DND-41 (cell line): Measurements from ENCODE around the gene KRT73.

Experiments
- CTCF ChIP-seq: IDR thresholded peaks from 2 replicates; pipeline ENCODE4 v1.5.1; 2012; ENCODE audit warnings: borderline replicate concordance, low read length, moderate library complexity, mild to moderate bottlenecking; ENCODE audit not compliant: poor library complexity, severe bottlenecking; ENCODE audit errors: extremely low read depth
- EZH2 ChIP-seq: IDR thresholded peaks from 3 replicates; pipeline ENCODE4 v1.6.1; 2012; ENCODE audit warnings: borderline replicate concordance, low read depth, mild to moderate bottlenecking, moderate library complexity, low read length, inconsistent platforms; ENCODE audit not compliant: severe bottlenecking

GRCh38 chr12:52585946-52586345 lies 32.4 kb downstream of the KRT73 start:
- TF ChIP-seq CTCF: no peak
- TF ChIP-seq EZH2: no peak
